ENCODE data around the gene LRRC3C. TPM values are rescaled to one million over a fixed set of nuclear protein-coding genes. Genes with fewer than 3 reads are reported as not detected.

Gene LRRC3C
- not detected in 5 replicates for total RNA-seq (2022; extraction: Qiagen RNA extraction; ENCODE audit: low read depth)

DNA sequence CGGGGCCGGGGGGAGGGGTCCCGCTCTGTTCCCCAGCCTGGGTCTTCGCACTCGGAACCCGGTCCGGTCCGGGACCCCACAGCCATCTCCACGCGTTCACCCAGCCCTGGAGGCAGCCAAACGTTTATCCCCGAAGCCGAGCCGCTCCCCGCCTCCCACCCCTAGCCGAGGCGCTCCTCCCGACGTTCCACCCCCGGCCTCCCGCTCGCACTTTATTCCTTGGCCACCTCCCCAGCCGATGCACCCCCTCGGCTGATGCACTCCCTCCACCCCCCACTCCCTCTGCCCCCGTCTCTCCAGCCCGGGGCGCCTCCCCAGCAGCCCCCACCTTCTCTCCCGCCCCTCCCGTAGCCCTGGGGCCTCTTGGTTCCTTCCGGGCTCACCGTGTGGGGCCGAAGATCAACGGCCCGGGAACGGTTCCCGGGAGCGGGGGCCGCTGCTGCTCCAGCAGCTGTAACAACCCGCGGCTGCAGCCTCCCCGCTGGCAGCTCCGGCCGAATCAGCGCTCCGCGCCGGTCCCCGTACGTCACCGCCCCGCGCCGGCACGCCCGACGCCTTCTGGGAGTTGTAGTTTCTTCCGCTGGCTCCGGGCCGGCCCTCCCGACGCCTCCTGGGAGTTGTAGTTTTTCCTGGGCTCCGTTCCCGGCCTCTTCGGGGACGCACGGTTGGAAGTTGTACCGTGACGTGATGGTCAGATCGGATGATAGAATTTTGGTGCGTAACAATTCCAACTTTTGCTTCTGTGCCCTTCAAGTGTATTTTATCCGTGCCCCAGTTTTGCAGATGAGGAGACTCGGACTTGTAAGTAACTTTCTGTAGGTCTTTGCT, at the start of gene LRRC3C, which contains the start of gene ORMDL3:
TSS of gene LRRC3C (plus strand) at position 632 of the 828 bp plus-strand sequence. CDS start 13,792 bp downstream, outside the sequence.
TSS of gene ORMDL3 (minus strand) at position 501 of the 828 bp plus-strand sequence. CDS start 3,398 bp downstream, outside the sequence.

DNA sequence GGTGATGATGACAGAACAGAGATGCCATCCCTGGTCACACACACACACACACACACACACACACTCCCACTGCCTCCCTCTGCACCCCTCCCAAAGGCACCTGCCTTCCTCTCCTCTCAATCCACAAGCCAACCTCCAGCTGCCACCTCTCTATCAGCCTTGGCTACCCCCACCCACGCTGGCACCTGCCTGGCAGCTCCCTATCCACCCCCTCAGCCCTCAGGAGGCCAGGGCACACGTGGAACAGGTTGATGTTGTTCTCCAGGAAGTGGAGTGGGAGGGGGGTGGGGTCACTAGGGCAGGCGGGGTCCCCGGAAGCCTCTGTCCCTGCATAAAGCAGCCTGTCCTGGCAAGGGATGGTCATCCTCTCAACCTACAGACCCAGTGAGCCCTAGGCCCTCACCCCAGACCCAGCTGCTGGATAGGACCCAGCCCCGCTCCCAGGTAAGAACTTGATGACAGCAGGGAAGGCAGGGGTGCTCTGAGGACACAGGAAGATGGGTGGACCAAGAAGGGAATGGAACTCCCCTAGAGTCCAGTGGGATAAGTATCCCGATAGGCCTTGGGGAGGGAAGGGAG, 35.2 kb downstream of the LRRC3C start, which contains the start of gene GSDMA:
TSS of gene GSDMA (plus strand) at position 363 of the 579 bp plus-strand sequence. CDS start 2,684 bp downstream, outside the sequence.

GRCh38 chr17:39980351-39981206, 53.0 kb downstream of the LRRC3C start, which contains the start of gene PSMD3:
Gene PSMD3 (plus strand): TSS chr17:39980807. CDS start chr17:39980971, 164 bp downstream.

Other genes with a start within 250 kb of the LRRC3C start
- gene PGAP3, start 239.7 kb upstream of the LRRC3C start, total RNA-seq (2022; extraction: Qiagen RNA extraction; ENCODE audit: low read depth) = 7.3 to 8.5 TPM (median 7.8 TPM) in 5 replicates
- 30.4 to 39.9 TPM (median 32.8 TPM) in 5 replicates for gene ERBB2, start 227.7 kb upstream of the LRRC3C start, total RNA-seq (2022; extraction: Qiagen RNA extraction; ENCODE audit: low read depth)
- gene MIEN1, start 197.2 kb upstream of the LRRC3C start, total RNA-seq (2022; extraction: Qiagen RNA extraction; ENCODE audit: low read depth) = 90.3 to 101 TPM (median 92.4 TPM) in 5 replicates
- gene GRB7, start 189.8 kb upstream of the LRRC3C start, total RNA-seq (2022; extraction: Qiagen RNA extraction; ENCODE audit: low read depth) = 4.2 to 7.1 TPM (median 6.5 TPM) in 5 replicates
- gene IKZF3, start 63.4 kb upstream of the LRRC3C start, total RNA-seq (2022; extraction: Qiagen RNA extraction; ENCODE audit: low read depth) = not detected in 5 replicates
- not detected in 5 replicates for gene ZPBP2, start 59.5 kb upstream of the LRRC3C start, total RNA-seq (2022; extraction: Qiagen RNA extraction; ENCODE audit: low read depth)
- gene GSDMB, start 9.1 kb upstream of the LRRC3C start, total RNA-seq (2022; extraction: Qiagen RNA extraction; ENCODE audit: low read depth) = 1.7 to 3.1 TPM (median 2.5 TPM) in 5 replicates
- gene ORMDL3, start 131 bp upstream of the LRRC3C start, total RNA-seq (2022; extraction: Qiagen RNA extraction; ENCODE audit: low read depth) = 36.2 to 49.3 TPM (median 43.7 TPM) in 5 replicates
- not detected in 5 replicates for gene GSDMA, start 35.3 kb downstream of the LRRC3C start, total RNA-seq (2022; extraction: Qiagen RNA extraction; ENCODE audit: low read depth)
- gene PSMD3, start 53.1 kb downstream of the LRRC3C start, total RNA-seq (2022; extraction: Qiagen RNA extraction; ENCODE audit: low read depth) = 164 to 182 TPM (median 175 TPM) in 5 replicates
- not detected in 5 replicates for gene CSF3, start 87.7 kb downstream of the LRRC3C start, total RNA-seq (2022; extraction: Qiagen RNA extraction; ENCODE audit: low read depth)
- 45.9 to 55.9 TPM (median 54.7 TPM) in 5 replicates for gene MED24, start 126.7 kb downstream of the LRRC3C start, total RNA-seq (2022; extraction: Qiagen RNA extraction; ENCODE audit: low read depth)
- gene THRA, start 135.2 kb downstream of the LRRC3C start, total RNA-seq (2022; extraction: Qiagen RNA extraction; ENCODE audit: low read depth) = 13.4 to 17.4 TPM (median 15.7 TPM) in 5 replicates
- gene NR1D1, start 172.9 kb downstream of the LRRC3C start, total RNA-seq (2022; extraction: Qiagen RNA extraction; ENCODE audit: low read depth) = 9.1 to 10.6 TPM (median 9.6 TPM) in 5 replicates
- gene MSL1, start 194.2 kb downstream of the LRRC3C start, total RNA-seq (2022; extraction: Qiagen RNA extraction; ENCODE audit: low read depth) = 53.8 to 66.7 TPM (median 63.0 TPM) in 5 replicates
- gene CASC3, start 212.8 kb downstream of the LRRC3C start, total RNA-seq (2022; extraction: Qiagen RNA extraction; ENCODE audit: low read depth) = 46.9 to 49.3 TPM (median 48.7 TPM) in 5 replicates
- gene RAPGEFL1, start 249.7 kb downstream of the LRRC3C start, total RNA-seq (2022; extraction: Qiagen RNA extraction; ENCODE audit: low read depth) = 2.4 to 3.1 TPM (median 2.6 TPM) in 5 replicates